GM18520 (cell line): Measurements from ENCODE around the gene SIL1.

ENCODE experiments used
- ATAC-seq: cut with Tn5 transposase; IDR thresholded peaks from one replicate; pipeline ENCODE4 v1.9.1; 2021; ENCODE audit not compliant: unreplicated experiment

Gene SIL1

DNA sequence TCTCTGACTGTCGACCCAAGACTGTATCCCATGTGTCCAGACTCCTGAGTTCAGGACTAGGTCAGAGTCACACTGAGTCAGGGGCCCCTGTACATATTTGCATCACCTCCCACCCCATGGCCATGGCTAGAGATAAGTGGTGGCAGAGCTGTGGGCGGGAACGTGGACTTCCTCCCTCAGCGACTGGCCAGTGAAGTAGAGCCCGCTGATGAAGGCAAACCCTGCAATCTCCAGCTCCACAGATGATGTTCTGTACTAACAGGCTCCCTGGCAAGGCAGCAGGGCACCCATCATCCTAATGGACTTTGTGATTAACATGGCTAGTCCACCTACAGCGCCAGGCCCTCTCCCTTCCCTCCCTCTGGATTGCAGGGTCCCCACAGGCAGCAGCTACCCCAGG is 212.5 kb downstream of the SIL1 start:
- no peak for ATAC-seq

DNA sequence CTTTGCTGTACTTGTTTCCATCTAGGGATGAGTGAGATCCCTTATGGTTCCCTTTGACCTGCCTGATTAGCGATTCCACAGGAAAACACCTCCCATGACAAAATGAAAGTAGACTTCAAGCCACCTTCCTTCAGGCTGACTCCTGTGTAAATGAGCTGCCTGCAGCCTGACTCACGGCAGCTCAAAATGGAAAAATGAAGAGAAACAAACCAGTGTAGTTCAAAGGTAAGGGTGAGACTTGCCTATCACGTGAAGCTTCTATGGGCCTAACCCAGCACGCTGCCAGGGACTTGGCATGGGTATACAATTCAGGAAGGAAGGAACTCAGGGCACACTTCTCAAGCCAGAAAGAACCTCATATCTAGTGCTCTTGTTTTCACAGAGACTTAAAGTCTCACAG is 212.9 kb downstream of the SIL1 start:
- ATAC-seq, result no peak

DNA sequence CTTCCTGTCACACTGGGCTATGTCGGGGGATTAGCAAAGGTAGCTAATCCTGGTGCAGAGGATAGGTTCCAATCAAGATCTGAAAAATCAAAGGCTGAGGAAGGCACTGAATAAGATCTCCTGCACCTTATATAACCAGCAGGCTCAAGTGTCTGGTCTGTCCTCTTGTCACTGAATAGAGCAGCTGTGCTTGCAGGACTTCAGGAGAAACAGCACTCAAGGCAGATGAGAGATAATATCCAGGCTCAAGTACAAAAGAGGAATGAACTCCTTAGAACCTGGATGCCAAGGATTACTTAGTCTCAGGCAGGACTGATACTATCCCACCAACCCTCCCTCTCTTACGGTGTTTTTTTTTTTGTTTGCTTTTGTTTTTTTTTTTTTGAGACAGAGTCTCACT is 214.2 kb downstream of the SIL1 start:
- no peak for ATAC-seq

DNA sequence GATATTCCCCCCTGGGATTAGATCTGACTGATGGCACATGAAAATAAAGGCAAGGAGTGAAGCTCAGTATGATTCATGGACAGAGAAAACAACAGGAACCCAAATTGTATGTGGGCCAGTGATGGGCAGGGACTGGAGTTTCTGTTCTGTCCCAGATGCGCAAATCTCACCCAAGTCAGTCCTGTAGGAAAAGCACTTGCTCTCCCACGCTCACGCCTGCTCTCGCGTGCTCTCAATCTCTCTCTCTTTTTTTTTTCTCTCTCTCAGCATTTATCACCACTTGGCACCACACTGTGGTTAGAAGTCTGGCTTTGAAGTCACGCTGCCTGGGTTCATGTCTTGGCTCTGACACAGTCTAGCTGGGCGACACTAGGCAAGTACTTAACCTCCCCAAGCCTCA is 216.6 kb downstream of the SIL1 start:
- no peak for ATAC-seq

DNA sequence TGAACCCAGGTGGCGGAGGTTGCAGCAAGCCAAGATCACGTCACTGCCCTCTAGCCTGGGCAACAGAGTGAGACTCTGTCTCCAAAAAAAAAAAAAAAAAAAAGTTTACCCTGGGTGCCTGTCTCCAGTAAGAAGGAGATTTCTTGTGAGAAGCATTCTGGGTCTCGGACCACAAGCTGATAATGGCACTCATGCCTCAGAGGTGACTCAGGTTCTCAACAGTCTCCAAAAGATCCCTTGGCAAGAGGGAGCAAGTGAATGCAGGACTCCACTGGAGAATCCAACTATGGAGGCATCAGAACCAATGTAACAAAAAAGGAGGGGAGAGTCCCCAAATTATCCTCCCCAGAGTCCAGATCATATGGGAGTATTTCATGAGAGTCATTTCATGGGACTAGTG is 217.0 kb downstream of the SIL1 start:
- no peak for ATAC-seq

DNA sequence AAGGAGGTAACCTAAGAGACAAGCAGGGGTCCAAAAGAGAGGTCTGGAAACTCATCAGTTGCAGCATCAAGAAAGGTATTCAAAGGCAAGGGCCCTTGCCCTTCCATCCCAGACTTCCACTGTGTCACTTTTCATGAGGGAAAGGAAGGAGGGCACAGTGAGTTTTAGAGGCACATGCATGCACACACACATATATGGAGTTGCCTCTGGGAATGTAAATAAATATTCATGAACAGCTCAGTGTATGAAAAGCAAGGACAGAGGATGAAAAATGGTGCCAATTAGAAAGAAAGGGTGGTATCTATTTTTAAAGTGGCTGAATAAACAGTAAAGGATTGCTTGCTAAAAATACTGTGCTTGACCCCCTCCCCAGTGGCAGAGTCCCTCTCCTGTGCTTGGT is 217.7 kb downstream of the SIL1 start:
- ATAC-seq, result no peak

DNA sequence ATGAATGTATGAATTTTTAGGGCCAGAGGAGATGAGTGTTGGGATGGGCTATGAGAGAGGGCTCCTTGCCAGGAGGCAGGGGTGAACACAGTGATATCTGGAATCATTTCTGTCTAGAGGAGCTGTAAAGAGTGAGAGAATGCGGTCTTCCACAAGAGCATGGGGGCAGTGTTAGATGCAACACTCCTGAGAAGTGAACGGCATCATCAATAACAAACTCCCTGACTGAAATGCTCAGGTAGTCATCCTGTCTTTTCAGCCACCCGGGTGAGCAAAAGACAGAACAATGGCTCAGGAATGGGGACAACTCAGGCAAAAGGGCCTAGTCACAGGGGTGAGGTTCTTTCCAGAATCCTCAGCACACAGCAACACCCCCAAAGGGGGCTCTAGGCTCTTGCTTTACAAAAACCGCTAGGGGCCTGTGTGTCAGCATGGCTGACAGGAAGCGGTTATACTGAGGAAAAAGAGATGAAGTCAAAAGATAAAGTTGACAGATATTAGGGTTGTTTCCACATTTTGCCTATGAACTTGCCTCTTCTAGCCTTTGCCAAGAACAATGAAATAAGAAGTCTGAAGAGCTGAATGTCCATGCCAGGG is 218.4 kb downstream of the SIL1 start:
- ATAC-seq, result no peak

DNA sequence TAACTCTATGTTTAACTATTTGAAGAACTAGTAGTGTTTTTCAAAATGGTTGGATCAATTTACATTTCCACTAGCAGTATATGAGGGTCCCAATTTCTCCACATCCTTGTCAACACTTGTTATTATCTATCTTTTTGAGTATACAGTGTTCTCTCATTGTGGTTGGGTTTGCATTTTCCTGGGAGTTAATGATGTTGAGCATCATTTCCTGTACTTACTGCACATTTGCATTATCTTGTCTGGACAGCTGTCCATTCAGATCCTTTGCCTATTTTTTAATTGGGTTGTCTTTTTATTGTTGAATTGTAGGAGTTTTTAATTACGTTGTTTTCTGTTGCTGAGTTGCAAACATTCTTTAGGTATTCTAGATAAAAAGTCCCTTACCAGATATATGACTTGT is 219.6 kb downstream of the SIL1 start:
- ATAC-seq, result no peak

DNA sequence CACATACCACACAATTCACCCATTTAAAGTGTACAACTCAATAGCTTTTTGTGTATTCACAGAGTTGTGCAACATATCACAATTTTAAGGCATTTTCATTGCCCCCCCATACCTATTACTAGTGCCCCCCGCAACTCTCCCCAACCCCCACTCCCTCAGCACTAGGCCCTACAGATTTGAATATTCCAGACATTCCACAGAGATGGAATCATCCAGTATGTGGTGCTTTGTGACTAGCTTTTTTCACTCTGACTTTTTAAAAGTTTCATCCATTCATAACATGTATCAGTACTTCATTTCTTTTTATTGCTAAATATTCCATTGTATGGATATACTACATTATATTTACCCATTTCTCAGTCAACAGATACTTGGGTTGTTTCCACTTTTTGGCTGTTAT is 220.1 kb downstream of the SIL1 start:
- no peak for ATAC-seq

DNA sequence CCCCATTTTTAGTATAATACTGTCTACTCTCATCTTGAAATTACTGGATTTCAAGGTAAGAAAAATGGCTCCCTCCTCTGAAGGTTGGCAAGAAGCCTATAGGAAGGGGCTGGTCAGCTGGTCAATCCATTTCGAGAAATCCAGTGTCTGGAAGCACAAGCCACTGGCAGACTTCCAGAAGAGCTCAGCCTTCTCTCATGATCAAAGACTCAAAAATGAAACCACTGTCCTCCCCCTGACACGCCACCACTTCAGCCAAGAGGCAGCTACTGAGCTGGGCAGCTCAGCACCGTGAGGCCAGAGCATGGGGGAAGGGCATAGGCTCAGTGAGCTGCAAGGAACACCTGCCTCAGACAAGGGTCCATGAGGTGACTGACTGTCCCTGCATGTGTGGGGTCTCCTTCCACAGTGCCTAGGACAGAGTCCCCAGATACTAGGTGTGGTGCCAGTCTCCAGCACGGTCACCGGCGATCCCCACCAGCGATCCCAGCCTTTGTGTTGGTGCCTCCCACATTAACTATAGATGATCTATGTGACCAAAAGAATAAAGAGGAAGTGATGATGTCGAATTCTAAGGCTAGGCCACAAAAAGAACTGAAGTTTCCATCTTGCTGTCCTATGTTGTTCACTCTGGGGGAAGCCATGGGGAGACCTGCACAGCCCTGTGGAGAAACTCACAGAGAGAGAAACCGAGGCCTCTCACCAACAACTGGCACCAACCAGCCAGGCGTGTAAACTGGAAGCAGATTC is 222.9 kb downstream of the SIL1 start:
- ATAC-seq, result no peak

DNA sequence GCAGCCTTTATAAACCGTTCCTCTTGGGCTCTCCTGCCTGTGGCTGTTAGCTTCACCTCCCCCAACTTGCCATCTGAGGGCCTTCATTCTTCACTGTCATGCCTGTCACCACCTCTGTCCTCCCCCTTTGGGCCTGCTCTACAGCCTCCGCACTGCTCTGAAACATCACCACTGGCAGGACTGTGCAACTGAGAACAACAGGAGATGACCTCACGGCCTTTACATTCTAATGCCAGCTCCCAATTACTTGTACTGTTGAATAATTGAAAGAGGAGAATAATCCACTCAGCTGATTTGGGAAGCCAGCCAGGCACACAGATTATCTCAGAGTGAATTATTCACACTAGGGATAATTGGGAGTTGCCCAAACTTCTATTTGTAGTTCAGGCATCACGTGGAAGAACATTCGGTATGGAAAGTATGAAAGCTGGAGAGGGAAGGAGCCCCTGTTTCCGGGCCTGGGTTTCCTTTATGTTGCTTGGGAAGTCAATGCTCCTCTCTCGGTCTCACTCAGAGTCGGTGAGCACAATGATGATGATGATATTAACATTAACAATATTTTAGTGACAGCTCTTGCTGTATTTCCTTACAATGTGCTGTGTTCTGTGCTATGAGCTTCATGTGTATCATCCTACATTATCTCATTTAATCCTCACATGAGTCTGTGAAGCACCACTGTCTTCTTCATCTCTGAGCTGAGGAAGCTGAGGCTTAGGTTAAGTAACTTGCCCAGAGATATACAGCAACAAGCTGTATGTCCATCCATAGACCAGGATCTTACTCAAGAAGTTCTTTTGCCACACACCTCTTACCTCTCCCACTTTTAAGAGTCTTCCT is 223.7 kb downstream of the SIL1 start:
- ATAC-seq, result no peak

DNA sequence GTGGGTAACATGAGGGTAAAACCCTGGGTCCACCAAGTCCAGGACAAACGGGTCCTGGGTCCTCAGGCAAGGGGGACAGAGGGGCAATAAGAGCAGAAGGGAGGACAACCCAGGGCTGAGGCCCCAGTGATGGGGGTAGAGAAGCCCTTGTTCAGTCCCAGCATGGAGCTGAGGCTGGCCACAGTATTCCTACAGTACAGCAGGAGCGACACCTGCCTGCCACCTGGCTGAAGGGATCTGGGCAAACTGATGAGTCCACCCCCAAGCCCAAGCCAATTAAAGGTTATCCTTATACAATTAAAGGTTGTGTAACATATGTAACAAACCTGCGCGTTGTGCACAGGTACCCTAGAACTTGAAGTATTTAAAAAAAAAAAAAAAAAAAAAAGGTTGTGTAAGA is 225.3 kb downstream of the SIL1 start:
- ATAC-seq, result no peak

DNA sequence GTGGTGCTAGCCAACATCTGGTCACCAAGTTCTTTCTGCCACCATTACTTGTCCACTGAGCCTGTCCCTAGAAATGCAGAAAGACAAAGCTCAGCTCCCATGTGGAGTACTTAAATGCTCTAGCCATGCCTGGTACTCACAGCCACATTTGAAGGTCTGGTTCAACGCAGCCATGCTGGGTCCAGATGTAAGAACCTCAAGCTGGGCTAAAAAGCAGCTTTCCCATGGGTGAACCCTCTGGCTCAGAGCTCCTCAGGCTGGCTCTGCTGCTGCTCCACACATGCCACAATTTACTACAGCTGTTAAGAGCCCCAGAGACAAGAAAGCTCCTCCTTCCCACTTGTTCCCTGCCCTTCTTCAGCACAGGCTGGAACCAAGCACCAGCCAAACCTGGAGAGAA is 225.9 kb downstream of the SIL1 start:
- ATAC-seq, result no peak

DNA sequence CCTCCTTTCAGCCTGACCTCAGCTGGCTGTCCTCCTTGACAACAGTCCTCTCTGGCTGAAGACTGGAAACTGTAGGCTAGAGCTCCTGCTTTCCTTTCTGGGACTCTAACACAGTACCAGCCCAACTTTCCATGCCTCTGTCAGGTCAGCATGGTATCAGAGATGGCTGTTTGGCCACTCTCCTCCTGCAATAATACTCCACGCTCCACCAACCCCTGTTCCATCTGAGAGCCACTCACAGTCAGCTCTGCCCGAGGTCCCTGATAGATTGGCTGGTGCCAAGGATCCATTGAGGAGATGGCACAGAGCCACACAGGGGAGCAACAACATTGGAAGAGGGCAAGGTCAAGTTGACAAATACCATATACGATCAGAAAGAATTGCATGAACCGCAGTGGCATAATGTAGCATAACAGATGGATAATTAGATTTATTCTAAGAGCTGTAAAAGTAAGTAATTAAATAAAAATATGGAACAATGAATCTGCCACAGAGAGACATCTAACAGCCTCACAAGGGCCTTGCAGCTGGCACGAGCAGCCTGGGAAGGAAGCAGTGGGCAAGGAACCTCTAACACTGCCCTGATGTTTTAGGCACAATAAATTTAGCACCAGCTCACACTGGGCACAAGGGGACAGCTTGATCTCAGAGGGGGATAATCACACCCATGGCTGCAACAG is 228.7 kb downstream of the SIL1 start:
- no peak for ATAC-seq

DNA sequence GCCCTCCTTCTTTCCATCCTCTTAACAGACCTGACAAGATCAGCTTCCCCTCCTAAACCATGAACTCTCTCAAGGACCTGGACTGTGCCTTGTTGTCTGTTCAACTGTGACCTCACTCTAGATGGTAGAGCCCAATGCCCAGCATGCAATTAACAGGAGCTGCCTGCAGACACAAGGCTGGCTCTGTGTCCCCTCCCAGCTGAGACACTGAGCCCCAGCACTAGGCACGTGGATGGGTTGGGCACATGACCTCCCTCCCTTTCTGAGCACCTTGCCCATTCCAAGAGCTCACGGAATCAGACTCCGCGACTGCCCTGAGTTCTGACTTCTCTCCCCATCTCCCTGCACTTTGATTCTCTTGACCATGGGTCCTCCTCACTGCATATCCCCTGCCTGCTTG is 229.6 kb downstream of the SIL1 start:
- ATAC-seq, result no peak

DNA sequence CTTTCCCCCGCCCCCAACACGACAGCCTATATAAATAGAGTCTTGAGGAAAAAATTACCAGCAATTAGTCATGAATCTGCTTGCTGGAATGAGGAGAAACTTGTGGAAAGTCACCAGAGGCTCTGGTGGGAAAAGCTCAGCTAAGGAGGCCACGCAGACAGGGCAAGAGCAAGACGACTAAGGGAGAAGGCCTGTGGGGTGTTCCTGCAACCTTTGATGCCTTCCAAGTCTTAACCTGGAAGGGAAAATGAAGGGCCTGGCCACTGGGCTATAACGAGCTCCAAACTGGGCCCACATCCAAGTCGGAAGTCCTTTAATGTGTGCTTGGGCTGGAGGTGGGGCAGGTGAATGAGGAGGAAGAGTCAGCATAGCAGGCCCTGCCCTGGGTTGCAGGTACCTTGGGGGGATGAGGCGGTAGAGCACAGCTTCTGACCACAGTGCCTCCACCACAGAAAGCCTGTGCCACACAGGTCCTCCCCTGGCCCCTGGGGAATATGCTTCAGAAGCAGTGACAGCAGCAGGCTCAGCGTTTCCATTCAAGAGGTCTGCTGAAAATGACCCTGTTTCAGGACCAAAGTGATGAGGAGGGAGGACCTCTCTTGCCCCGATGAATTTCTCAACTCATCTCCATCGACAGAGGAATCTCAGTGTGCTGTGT is 230.2 kb downstream of the SIL1 start:
- no peak for ATAC-seq

DNA sequence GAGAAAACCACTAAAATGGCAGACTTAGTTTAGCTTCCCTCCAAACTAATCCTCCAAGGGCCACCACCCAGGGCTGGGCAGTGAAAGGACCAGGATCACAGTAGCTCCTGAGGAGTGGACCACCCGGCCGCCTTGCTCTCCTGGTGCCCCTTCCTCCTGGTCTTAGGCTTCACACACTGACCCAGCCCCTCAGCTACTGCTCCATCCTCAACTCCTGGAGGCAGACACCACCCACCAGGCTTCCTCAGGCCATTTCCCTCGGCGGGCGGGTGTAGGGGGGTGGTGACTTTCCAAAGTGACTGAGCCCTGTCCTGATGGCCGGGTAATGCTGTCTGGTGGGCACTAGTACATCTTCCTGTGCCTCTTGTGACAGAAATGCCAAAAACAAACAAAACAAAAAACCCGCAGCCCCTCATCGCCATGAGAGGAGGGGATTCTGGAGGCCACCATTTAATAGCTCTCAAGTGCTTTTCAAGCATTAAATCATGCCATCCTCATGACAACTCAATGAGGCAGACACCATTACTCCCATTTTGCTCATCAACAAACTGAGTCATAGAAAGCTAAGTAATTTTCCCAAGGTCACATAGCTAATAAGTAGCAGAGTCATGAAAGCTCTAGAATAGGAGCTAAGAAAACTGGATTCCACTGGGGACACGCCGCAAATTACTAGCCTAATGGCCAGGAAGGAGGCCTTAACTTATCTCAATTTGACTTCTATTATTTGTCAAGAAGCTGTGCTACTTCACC is 231.8 kb downstream of the SIL1 start:
- ATAC-seq, result no peak

DNA sequence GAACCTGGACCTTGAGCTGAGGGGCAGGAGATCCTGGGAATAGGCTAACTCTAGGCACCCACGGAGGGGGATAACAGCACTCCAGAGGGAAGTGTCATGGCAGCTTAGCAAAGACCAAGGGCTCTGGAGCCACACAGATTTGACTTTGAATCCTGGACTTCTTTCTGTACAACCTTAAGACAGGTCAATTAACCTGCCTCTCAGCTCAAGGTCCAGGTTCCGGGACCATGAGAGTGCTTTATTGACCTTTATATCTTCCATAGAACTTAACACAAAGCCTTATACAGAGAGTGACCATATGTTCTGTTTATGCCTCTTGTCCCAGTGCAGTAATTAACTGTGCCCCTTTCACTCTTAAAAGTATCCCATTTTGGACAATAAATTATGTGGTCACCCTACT is 232.5 kb downstream of the SIL1 start:
- no peak for ATAC-seq

DNA sequence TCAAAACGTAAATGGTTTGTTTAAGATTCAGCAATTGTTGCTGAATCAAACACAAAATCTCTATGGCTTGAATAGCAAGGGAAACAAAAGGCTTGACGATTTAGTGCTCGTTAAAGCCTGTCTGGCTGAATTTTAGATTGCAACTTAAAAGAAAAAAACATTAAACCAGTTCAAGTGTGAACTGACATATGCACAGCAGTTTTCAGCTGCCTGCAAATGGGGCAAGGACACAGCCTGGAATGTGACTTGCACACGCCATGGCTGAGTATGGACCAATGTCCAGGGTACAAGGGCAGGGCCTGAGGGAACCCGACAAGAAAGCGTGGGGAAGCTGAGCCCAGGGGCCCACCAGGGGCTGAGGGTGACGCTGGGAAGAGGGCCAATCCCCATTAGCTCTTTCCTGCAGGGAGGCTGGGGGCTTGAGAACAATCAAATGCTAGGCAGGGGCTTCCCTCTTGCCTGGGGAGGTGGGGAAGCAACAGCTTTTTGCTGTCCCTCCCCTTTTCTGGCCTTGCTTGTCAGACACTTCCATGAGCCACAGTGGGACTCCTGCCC is 233.4 kb downstream of the SIL1 start:
- ATAC-seq, result no peak

DNA sequence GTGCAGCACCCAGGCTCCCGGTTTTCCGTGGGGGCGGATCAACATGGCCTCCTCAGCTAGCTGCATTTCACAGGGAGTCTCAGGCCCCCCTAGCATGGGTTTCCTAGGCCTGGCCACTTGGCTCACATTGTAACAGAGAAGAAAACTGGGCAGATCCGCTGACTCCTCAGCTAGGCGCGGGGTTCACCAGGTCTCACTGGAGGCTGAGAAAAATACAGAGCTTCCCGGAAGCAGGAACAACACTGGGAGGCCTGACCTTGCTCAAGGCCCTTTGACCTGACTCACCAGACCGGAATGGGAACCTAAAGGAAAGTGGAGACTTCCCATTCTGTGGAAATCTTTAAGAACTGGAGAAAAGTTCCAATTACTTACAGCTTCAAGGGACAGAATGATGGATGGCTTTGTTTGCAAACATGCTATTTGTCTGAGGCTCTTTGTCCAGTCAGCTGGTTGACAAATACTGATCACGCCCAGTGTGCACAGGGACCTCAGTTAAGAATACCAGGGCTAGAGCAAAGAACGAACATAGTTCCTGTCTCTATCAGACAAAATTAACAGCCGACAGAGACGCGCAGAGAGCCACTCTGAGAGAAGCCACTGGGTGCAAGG is 234.3 kb downstream of the SIL1 start:
- no peak for ATAC-seq
